Measurements from ENCODE around the gene DPYSL5. TPM values are rescaled to one million over a fixed set of nuclear protein-coding genes. Genes with fewer than 3 reads are reported as not detected.

DPYSL5 gene
- total and polyA plus RNA-seq, 2 donors (not counting 3 experiments of a cell fraction or from before 2014, with no cell fraction given), result not detected

DNA sequence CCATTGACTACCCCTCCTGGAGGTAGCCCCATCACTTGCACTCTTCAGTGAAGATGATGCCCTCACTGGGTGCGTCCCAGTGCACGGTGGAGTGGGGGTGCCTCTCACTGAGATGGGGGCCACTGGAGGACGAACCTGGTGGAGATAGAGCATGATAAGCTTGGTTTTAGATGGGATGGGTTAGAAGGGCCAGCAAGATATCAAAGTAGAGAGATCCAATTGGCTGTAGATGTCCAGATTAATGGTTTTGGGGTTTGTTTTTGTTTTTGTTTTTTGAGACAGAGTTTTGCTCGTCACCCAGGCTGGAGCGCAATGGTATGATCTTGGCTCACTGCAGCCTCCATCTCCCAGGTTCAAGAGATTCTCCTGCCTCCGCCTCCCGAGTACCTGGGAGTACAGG is 28.3 kb downstream of the DPYSL5 start:
- H3K4me3 ChIP-seq (replicated peaks in 1 of 3; ENCODE audit: insufficient read depth in 1 of 3, low read depth in 1 of 3, low read length in 3 of 3), result no peak overlapping the region
- intact Hi-C loops (cut with micrococcal nuclease), result no loop called here
- no peaks in the 10 kb centered on the region for H3K79me2 ChIP-seq (ENCODE audit: control insufficient read depth, insufficient read depth, low read length)
- H3K27me3 ChIP-seq (ENCODE audit: control insufficient read depth in 2 of 2, insufficient read depth in 2 of 2, low read length in 2 of 2), result peaks cover 8 to 16% of the 10 kb centered on the region in 2 experiments
- ChIA-PET POLR2A (no interaction called here), CTCF (interaction anchor here (0.6 kb wide), 1 partner anchor 31 kb away, joined by 4 read pairs; no protein-coding TSS in a partner anchor)
- FAIRE-seq, result no peak
- DNase-seq (ENCODE audit: low read depth, low spot score), result no peak
- H3K4me2 ChIP-seq (ENCODE audit: insufficient read depth, low read length), result no peak overlapping the region
- H2AFZ ChIP-seq (ENCODE audit: low read depth, low read length), result no peak overlapping the region
- no peaks in the 10 kb centered on the region for H4K20me1 ChIP-seq (replicated peaks; ENCODE audit: control insufficient read depth, extremely low read depth, insufficient read depth, low read length)
- H3K9me3 ChIP-seq (replicated peaks; ENCODE audit: control insufficient read depth, insufficient read depth, low read length), result no peaks in the 10 kb centered on the region
- H3K4me1 ChIP-seq (ENCODE audit: control insufficient read depth, extremely low read depth, insufficient read depth, low read length), result no peaks in the 10 kb centered on the region
- no TSS peak for BruUV-seq (replicated peaks)
- H3K9me1 ChIP-seq (replicated peaks; ENCODE audit: control insufficient read depth, extremely low read depth, insufficient read depth, low read length), result no peaks in the 10 kb centered on the region
- no peak overlapping the region for H3K27ac ChIP-seq (ENCODE audit: insufficient read depth, low read depth, low read length)
- TF ChIP-seq MYC (IDR thresholded peaks at IDR 0.05; ENCODE audit: low read depth, low read length), result no peak
- TF ChIP-seq MAX (IDR thresholded peaks at IDR 0.05; ENCODE audit: insufficient read depth, insufficient read length), result no peak
- no peak for TF ChIP-seq POLR2A (IDR thresholded peaks at IDR 0.05; ENCODE audit: low read depth, low read length)
- H3K9ac ChIP-seq (replicated peaks; ENCODE audit: extremely low read depth, insufficient read depth, low read length), result no peak overlapping the region
- dilution Hi-C loops (cut with MboI; ENCODE audit: extremely low pct_ligation_motif_present, low sequenced_read_pairs), result no loop called here
- no peaks in the 10 kb centered on the region for H3K36me3 ChIP-seq (ENCODE audit: control insufficient read depth in 2 of 2, extremely low read depth in 1 of 2, insufficient read depth in 2 of 2, low read length in 2 of 2)

DNA sequence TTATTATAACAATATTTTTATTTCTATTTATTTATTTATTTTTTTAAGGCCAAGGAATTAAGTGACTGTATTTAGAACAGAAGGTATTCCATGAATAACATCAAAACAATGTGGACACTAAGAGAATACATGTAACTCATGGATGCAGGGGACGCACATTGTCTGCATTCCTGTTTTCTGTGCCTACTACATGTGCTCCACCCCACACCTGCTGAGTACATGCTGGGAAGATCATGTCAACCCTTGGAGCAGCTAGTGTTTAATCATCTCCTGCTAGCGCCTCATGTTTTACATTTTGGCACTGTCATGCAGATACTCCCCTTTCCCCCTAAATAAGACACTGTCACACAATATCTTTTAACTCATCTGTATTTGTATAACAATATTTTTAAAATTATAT is 29.3 kb downstream of the DPYSL5 start:
- no peak overlapping the region for H3K9ac ChIP-seq (replicated peaks; ENCODE audit: extremely low read depth, insufficient read depth, low read length)
- no peak for DNase-seq (ENCODE audit: low read depth, low spot score)
- H3K9me3 ChIP-seq (replicated peaks; ENCODE audit: control insufficient read depth, insufficient read depth, low read length), result no peaks in the 10 kb centered on the region
- no peak overlapping the region for H3K4me2 ChIP-seq (ENCODE audit: insufficient read depth, low read length)
- TF ChIP-seq MAX (IDR thresholded peaks at IDR 0.05; ENCODE audit: insufficient read depth, insufficient read length) (no peak), FOS (IDR thresholded peaks at IDR 0.05; ENCODE audit: borderline replicate concordance, insufficient read depth, low read length) (no peak), JUN (IDR thresholded peaks at IDR 0.05; ENCODE audit: borderline replicate concordance, insufficient read depth, insufficient read length, low read depth) (no peak), POLR2A (IDR thresholded peaks at IDR 0.05; ENCODE audit: low read depth, low read length) (no peak), GATA2 (IDR thresholded peaks at IDR 0.05; ENCODE audit: insufficient read depth, insufficient read length, low read depth, low read length) (no peak), POLR2AphosphoS5 (IDR thresholded peaks at IDR 0.05; ENCODE audit: insufficient read depth, low read depth, low read length) (no peak), MYC (IDR thresholded peaks at IDR 0.05; ENCODE audit: low read depth, low read length) (no peak), EZH2 (IDR thresholded peaks at IDR 0.05; ENCODE audit: borderline replicate concordance, low read depth, low read length, severe bottlenecking) (no peak)
- TF ChIP-seq, protein P1, sequence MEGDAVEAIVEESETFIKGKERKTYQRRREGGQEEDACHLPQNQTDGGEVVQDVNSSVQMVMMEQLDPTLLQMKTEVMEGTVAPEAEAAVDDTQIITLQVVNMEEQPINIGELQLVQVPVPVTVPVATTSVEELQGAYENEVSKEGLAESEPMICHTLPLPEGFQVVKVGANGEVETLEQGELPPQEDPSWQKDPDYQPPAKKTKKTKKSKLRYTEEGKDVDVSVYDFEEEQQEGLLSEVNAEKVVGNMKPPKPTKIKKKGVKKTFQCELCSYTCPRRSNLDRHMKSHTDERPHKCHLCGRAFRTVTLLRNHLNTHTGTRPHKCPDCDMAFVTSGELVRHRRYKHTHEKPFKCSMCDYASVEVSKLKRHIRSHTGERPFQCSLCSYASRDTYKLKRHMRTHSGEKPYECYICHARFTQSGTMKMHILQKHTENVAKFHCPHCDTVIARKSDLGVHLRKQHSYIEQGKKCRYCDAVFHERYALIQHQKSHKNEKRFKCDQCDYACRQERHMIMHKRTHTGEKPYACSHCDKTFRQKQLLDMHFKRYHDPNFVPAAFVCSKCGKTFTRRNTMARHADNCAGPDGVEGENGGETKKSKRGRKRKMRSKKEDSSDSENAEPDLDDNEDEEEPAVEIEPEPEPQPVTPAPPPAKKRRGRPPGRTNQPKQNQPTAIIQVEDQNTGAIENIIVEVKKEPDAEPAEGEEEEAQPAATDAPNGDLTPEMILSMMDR (IDR thresholded peaks at IDR 0.05; ENCODE audit: extremely low read depth in 1 of 2, insufficient read depth in 1 of 2, low read depth in 1 of 2, low read length in 2 of 2), result no peak
- no peak overlapping the region for H2AFZ ChIP-seq (ENCODE audit: low read depth, low read length)
- ChIA-PET CTCF (no interaction called here), POLR2A (no interaction called here)
- no peak overlapping the region for H3K4me3 ChIP-seq (replicated peaks in 1 of 3; ENCODE audit: insufficient read depth in 1 of 3, low read depth in 1 of 3, low read length in 3 of 3)
- no peaks in the 10 kb centered on the region for H4K20me1 ChIP-seq (replicated peaks; ENCODE audit: control insufficient read depth, extremely low read depth, insufficient read depth, low read length)
- peaks cover 6 to 16% of the 10 kb centered on the region in 2 experiments for H3K27me3 ChIP-seq (ENCODE audit: control insufficient read depth in 2 of 2, insufficient read depth in 2 of 2, low read length in 2 of 2)
- dilution Hi-C loops (cut with MboI; ENCODE audit: extremely low pct_ligation_motif_present, low sequenced_read_pairs), result no loop called here
- no peaks in the 10 kb centered on the region for H3K79me2 ChIP-seq (ENCODE audit: control insufficient read depth, insufficient read depth, low read length)
- no peak for FAIRE-seq
- H3K36me3 ChIP-seq (ENCODE audit: control insufficient read depth in 2 of 2, extremely low read depth in 1 of 2, insufficient read depth in 2 of 2, low read length in 2 of 2), result no peaks in the 10 kb centered on the region
- no peak overlapping the region for H3K27ac ChIP-seq (ENCODE audit: insufficient read depth, low read depth, low read length)
- no TSS peak for BruUV-seq (replicated peaks)
- intact Hi-C loops (cut with micrococcal nuclease), result no loop called here
- H3K4me1 ChIP-seq (ENCODE audit: control insufficient read depth, extremely low read depth, insufficient read depth, low read length), result no peaks in the 10 kb centered on the region
- no peaks in the 10 kb centered on the region for H3K9me1 ChIP-seq (replicated peaks; ENCODE audit: control insufficient read depth, extremely low read depth, insufficient read depth, low read length)
